Measurements from ENCODE around the gene ARAF. TPM values are rescaled to one million over a fixed set of nuclear protein-coding genes. Genes with fewer than 3 reads are reported as not detected.

Gene ARAF
- polyA plus RNA-seq, 2 of the 4 experiments (the other 2 are of a cell fraction): 37.9 to 49.0 TPM

GRCh38 chrX:47577424-47577823, 16.4 kb downstream of the ARAF start:
- peaks cover 29% of the 10 kb centered on the region; the same call in 2 of the 3 replicates for H3K4me1 ChIP-seq
- H3K27ac ChIP-seq: no peak overlapping the region
- ATAC-seq: no peak
- whole genome bisulfite sequencing (ENCODE audit: missing lambda C conversion rate): 46% methylated on average over 9 of the region's 9 CpGs
- POLR2A ChIA-PET: no interaction called here
- no peak for FAIRE-seq
- no peaks in the 10 kb centered on the region for H3K9me3 ChIP-seq
- no peak overlapping the region; the same call in 2 of the 3 replicates for H3K4me2 ChIP-seq
- CTCF ChIA-PET: interaction anchor here (0.9 kb wide), 1 partner anchor 60 kb away, joined by 3 read pairs; no protein-coding TSS in a partner anchor
- TF ChIP-seq RARB (CRISPR knock-in tag; IDR thresholded peaks at IDR 0.05): no peak
- TF ChIP-seq PBX3 (IDR thresholded peaks at IDR 0.05): no peak
- TF ChIP-seq REST (IDR thresholded peaks at IDR 0.05): no peak
- TF ChIP-seq ZNF302 (CRISPR knock-in tag; IDR thresholded peaks at IDR 0.05): no peak
- TF ChIP-seq FOXS1 (CRISPR knock-in tag; IDR thresholded peaks at IDR 0.05): no peak
- TF ChIP-seq JUNB (IDR thresholded peaks at IDR 0.05): no peak
- no peak for TF ChIP-seq HMGXB4 (CRISPR knock-in tag; IDR thresholded peaks at IDR 0.05; ENCODE audit: borderline replicate concordance)
- no peak for TF ChIP-seq CBX8 (IDR thresholded peaks at IDR 0.05)
- TF ChIP-seq E2F6 (IDR thresholded peaks at IDR 0.05; ENCODE audit: borderline replicate concordance, low read depth): no peak
- TF ChIP-seq MYC (IDR thresholded peaks at IDR 0.05; ENCODE audit: borderline replicate concordance, low read length): no peak
- no peak for TF ChIP-seq ELK1 (IDR thresholded peaks at IDR 0.05; ENCODE audit: low read depth, low read length)
- no peak for TF ChIP-seq RFX5 (IDR thresholded peaks at IDR 0.05)
- TF ChIP-seq HES2 (IDR thresholded peaks at IDR 0.05): no peak
- no peak for TF ChIP-seq NFE2L2 (conservative IDR thresholded peaks at IDR 0.05; ENCODE audit: low read length)
- TF ChIP-seq USF2 (IDR thresholded peaks at IDR 0.05): no peak
- TF ChIP-seq RAD21 (conservative IDR thresholded peaks at IDR 0.05 in 1 of 2, IDR thresholded peaks at IDR 0.05 in 1 of 2): no peak
- TF ChIP-seq SMC3 (IDR thresholded peaks at IDR 0.05): no peak
- TF ChIP-seq ZC3H11A (IDR thresholded peaks at IDR 0.05): no peak
- no peak overlapping the region for H3K4me3 ChIP-seq
- DNase-seq (ENCODE audit: low read depth in 1 of 2, low spot score in 1 of 2): no peak

Data from A549 (cell line).